CD4-positive, alpha-beta T cell (primary cell): ENCODE measurements around the gene RNPS1. TPM values are rescaled to one million over a fixed set of nuclear protein-coding genes. Genes with fewer than 3 reads are reported as not detected.

Source experiments
- ATAC-seq: fragments of 200-7000 bp; cut with Tn5 transposase; one replicate; pipeline ENCODE4 v1.10.0; 2022; ENCODE audit warnings: mild to moderate bottlenecking; ENCODE audit not compliant: poor library complexity
- CTCF ChIA-PET: fragments of 350-600 bp; sonication (Branson Sonifier 250); formaldehyde crosslinking; loops from one replicate; lab custom pipeline; 2021; ENCODE audit warnings: antibody characterized with exemption, inconsistent platforms; lab: Charles Lee
- POLR2A ChIA-PET: fragments of 350-600 bp; sonication (Branson Sonifier 250); formaldehyde crosslinking; loops from one replicate; lab custom pipeline; 2021; ENCODE audit warnings: antibody characterized with exemption, inconsistent platforms; lab: Charles Lee
- DNase-seq, 14 experiments: peaks; one replicate each; pipeline ENCODE4 v3.0.0-alpha.2; 2013 to 2020; ENCODE audit warnings: mixed read lengths in 2 of 14
- H3K27ac ChIP-seq, 2 donors: one replicate each; pipeline versions ENCODE4 v1.5.1 to v1.7.0; 2013; ENCODE audit warnings: low read length in 2 of 2, low read depth in 1 of 2, mild to moderate bottlenecking in 1 of 2
- H3K27me3 ChIP-seq, 2 experiments: 1 replicate in 1 of 2; 2 replicates in 1 of 2; pipeline versions ENCODE4 v1.6.1 to v1.7.0; 2013; ENCODE audit warnings: low read length in 2 of 2, control low read depth in 1 of 2, mild to moderate bottlenecking in 1 of 2, moderate library complexity in 1 of 2; ENCODE audit not compliant: insufficient read depth in 2 of 2, control insufficient read depth in 1 of 2
- H3K36me3 ChIP-seq: one replicate; pipeline ENCODE4 v1.6.1; 2013; ENCODE audit warnings: low read length, control low read depth; ENCODE audit not compliant: insufficient read depth
- H3K4me1 ChIP-seq: one replicate; pipeline ENCODE4 v1.6.1; 2013; ENCODE audit warnings: low read length, control low read depth; ENCODE audit not compliant: insufficient read depth
- H3K4me3 ChIP-seq: one replicate; pipeline ENCODE4 v1.5.1; 2013; ENCODE audit warnings: mild to moderate bottlenecking, low read length, moderate library complexity
- H3K9me3 ChIP-seq, 2 experiments: 1 replicate in 1 of 2; 2 replicates in 1 of 2; pipeline versions ENCODE4 v1.6.1 to v1.7.0; 2013; ENCODE audit warnings: low read length in 2 of 2, mild to moderate bottlenecking in 2 of 2, control low read depth in 1 of 2, moderate library complexity in 1 of 2; ENCODE audit not compliant: control insufficient read depth in 1 of 2, insufficient read depth in 1 of 2
- H3K27ac Mint-ChIP-seq: one replicate; pipeline ENCODE4 v1.8.0; 2020; ENCODE audit warnings: mixed read lengths
- H3K27me3 Mint-ChIP-seq: one replicate; pipeline ENCODE4 v1.8.0; 2021; ENCODE audit warnings: mixed read lengths
- H3K36me3 Mint-ChIP-seq: one replicate; pipeline ENCODE4 v1.8.0; 2021; ENCODE audit warnings: low read depth, mixed read lengths
- H3K4me1 Mint-ChIP-seq: one replicate; pipeline ENCODE4 v1.8.0; 2021; ENCODE audit warnings: low read depth, mixed read lengths
- H3K4me3 Mint-ChIP-seq: one replicate; pipeline ENCODE4 v1.8.0; 2020; ENCODE audit warnings: mild to moderate bottlenecking, mixed read lengths
- H3K9me3 Mint-ChIP-seq: one replicate; pipeline ENCODE4 v1.8.0; 2020; ENCODE audit warnings: mixed read lengths
- CTCF ChIP-seq: fragments of 200-600 bp; IDR thresholded peaks from one replicate; pipeline ENCODE4 v1.8.0; 2022; ENCODE audit warnings: antibody characterized with exemption, mild to moderate bottlenecking
- intact Hi-C, 2 experiments: fragments of 100-400 bp; cut with DNase I in 1 of 2; cut with micrococcal nuclease in 1 of 2; formaldehyde crosslinking; loops; one replicate each; pipeline versions ENCODE4 v1.15.1 to v1.9.0; 2023 to 2025; cut with DNase I, micrococcal nuclease
- total RNA-seq, 174 experiments: library from RNA in 2 of 174; stranded (reverse) in 2 of 174; gene quantifications; one replicate each; pipeline ENCODE4 v1.2.3 and lab custom pipeline; 2021 to 2026

Gene RNPS1
- total RNA-seq, 2 experiments from 2014 or later = 211 to 214 TPM

- H3K27me3 Mint-ChIP-seq = peaks cover 4% of the 10 kb centered on the region
- Histone ChIP-seq H3K9me3 (no peaks in the 10 kb centered on the region), H3K27me3 (peaks cover 0 to 12% of the 10 kb centered on the region in 2 experiments), H3K4me3 (no peak overlapping the region), H3K36me3 (peaks cover 29% of the 10 kb centered on the region), H3K27ac (no peak overlapping the region), H3K4me1 (peaks cover 11% of the 10 kb centered on the region)
- no peak overlapping the region for H3K27ac Mint-ChIP-seq
- peaks cover 13% of the 10 kb centered on the region for H3K36me3 Mint-ChIP-seq
- no peak overlapping the region for H3K4me3 Mint-ChIP-seq
- DNase-seq (no peak), ATAC-seq (no peak)
- no peaks in the 10 kb centered on the region for H3K9me3 Mint-ChIP-seq
- TF ChIP-seq CTCF = no peak
- ChIA-PET POLR2A (interaction anchor here (1.9 kb wide), 1 partner anchor 11 kb away, joined by 5 read pairs; no protein-coding TSS in a partner anchor), CTCF (no interaction called here)
- H3K4me1 Mint-ChIP-seq = no peaks in the 10 kb centered on the region
- intact Hi-C loops = no loop called here
Observed at GRCh38 chr16:2237102-2237482, 30.8 kb downstream of the RNPS1 start.

DNA sequence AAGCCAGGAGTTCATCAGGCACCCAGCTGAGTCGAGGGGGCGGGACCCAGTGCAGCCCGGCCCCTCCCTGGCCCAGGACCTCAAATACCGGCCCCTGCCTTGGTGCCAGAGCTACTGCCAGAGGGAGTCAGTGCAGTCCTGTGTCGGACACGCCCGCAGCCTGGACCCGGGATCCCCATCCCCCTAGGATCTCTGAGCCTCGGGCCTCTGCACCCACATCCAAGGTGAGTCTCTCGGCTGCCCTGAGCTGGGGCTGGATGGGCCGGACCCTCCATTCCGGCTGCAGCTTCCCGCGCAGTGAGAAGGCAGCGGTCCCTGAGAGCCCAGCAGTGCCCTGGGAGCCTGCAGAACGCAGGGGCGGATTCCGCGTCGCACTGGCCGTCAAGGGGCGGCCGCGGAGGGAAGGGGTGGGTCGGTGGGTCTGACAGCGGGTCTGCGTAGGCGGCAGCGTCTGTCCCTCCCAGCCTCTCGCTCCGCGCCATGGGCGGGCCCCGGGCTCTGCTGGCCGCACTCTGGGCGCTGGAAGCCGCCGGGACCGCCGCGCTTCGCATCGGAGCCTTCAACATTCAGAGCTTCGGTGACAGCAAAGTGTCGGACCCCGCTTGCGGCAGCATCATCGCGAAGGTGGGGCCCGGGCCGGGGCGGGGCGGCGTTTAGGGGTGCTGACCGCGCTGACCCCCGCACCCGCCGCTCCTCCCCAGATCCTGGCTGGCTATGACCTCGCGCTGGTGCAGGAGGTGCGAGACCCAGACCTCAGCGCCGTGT, 31.4 kb downstream of the RNPS1 start, which contains the start of gene DNASE1L2:
Gene DNASE1L2 (plus strand): TSS at position 108 of the 765 bp plus-strand sequence. CDS start 373 bp downstream, at position 481.
- Mint-ChIP-seq H3K36me3 (peaks cover 15% of the 10 kb centered on the region), H3K27ac (no peak within 1 kb of the TSS), H3K9me3 (no peaks in the 10 kb centered on the region), H3K27me3 (peaks cover 4% of the 10 kb centered on the region), H3K4me1 (no peaks in the 10 kb centered on the region), H3K4me3 (no peak within 1 kb of the TSS)
- DNase-seq (no peak), ATAC-seq (peak; percentile 21)
- TF ChIP-seq CTCF = no peak
- Histone ChIP-seq H3K27ac (no peak within 1 kb of the TSS), H3K4me1 (peaks cover 11% of the 10 kb centered on the region), H3K4me3 (no peak within 1 kb of the TSS), H3K27me3 (peaks cover 0 to 12% of the 10 kb centered on the region in 2 experiments), H3K36me3 (peaks cover 35% of the 10 kb centered on the region), H3K9me3 (no peaks in the 10 kb centered on the region)
- intact Hi-C loops = no loop called here
- CTCF ChIA-PET = no interaction called here
- POLR2A ChIA-PET = interaction anchor here (1.6 to 1.9 kb wide), 2 partner anchors 10 to 22 kb away, joined by 4 to 5 read pairs; partner anchors contain the start of gene PGP

- H3K27ac ChIP-seq = no peak overlapping the region
- POLR2A ChIA-PET = interaction anchor here (1.6 to 1.9 kb wide), 2 partner anchors 10 to 21 kb away, joined by 4 to 5 read pairs; partner anchors contain the start of gene PGP
- H3K27ac Mint-ChIP-seq = no peak overlapping the region
- DNase-seq (no peak), ATAC-seq (peak; percentile 9)
- peaks cover 4% of the 10 kb centered on the region for H3K27me3 Mint-ChIP-seq
- peaks cover 42% of the 10 kb centered on the region for H3K36me3 ChIP-seq
- peaks cover 15% of the 10 kb centered on the region for H3K36me3 Mint-ChIP-seq
- no peaks in the 10 kb centered on the region for H3K9me3 Mint-ChIP-seq
- peaks cover 0 to 12% of the 10 kb centered on the region in 2 experiments for H3K27me3 ChIP-seq
- no peaks in the 10 kb centered on the region for H3K4me1 Mint-ChIP-seq
- peaks cover 11% of the 10 kb centered on the region for H3K4me1 ChIP-seq
- no peak overlapping the region for H3K4me3 Mint-ChIP-seq
- intact Hi-C loops = no loop called here
- no peak for TF ChIP-seq CTCF
- H3K9me3 ChIP-seq = no peaks in the 10 kb centered on the region
- H3K4me3 ChIP-seq = no peak overlapping the region
- CTCF ChIA-PET = no interaction called here
Observed at GRCh38 chr16:2235695-2236336, 32.1 kb downstream of the RNPS1 start.
